Ramos (cell line): ENCODE measurements around the gene EBLN2.

Experiments used
- in situ Hi-C: fragments of 300-500 bp; cut with MboI; formaldehyde crosslinking; loops from one replicate; pipeline ENCODE4 v1.14.3; 2022; ENCODE audit warnings: low sequenced_read_pairs; ENCODE audit not compliant: unreplicated experiment

The EBLN2 gene

DNA sequence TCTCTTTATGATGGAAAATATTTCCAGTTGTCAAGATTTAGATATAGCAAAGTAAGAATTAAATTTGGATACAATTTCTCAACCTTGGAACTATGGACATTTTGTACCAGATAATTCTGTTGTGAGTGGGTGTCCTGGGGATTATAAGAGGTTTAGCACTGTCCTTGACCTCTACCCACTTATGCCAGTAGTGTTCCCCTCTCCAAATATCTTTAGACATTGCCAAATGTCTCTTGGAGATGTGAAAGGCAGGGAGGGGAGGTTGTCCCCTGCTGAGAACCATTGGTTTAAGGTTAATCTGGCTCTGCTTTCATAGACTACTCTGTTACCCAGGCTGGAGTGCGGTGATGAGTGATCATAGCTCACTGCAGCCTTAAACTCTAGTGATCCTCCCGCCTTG, at the start of gene EBLN2:
EBLN2 (plus strand) TSS at position 244 of the 400 bp plus-strand sequence. CDS start 423 bp downstream, outside the sequence.
- in situ Hi-C loops, result no loop called here

DNA sequence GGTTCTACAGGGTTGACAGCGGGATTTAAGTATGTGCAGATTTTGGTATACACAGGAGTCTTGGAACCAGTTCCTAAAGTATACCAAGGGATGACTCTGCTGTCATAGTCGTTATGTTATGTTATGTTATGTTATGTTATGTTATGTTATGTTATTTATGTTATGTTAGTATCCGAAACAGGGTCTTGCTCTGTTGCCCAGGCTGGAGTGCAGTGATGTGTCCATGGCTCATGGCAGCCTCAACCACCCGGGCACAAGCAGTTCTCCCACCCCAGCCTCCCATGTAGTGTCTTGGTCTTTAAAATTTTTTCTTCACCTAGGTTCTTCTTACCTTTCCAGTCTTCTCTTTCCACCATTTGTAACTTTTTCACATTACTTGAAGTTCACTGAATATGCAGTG, 43.2 kb upstream of the EBLN2 start:
- in situ Hi-C loops, result no loop called here

DNA sequence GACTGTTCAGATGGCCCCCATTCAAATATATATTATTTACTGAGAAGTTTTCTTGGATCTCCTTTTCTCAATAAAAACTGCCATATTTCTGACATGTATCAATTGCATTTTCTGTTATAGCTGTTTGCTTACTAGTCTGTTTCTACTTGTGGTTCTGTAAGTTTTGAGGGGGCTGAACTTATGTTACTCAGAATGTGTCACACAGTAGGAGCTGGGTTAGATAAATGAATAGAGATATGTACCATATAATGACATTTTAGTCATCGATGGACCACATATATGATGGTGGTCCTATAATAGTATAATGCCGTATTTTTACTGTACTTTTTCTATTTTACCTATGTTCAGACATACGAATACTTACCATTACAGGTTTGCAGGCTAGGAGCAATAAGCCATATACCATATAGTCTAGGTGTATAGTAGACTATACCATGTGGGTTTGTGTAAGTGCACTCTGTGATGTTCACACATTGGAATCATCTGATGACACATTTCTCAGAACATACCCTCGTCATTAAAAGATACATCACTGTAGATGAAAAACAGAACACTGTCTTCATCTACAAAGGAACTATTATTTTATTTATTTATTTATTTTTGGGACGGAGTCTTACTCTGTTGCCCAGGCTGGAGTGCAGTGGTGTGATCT, 42.5 kb upstream of the EBLN2 start:
- in situ Hi-C loops, result no loop called here

DNA sequence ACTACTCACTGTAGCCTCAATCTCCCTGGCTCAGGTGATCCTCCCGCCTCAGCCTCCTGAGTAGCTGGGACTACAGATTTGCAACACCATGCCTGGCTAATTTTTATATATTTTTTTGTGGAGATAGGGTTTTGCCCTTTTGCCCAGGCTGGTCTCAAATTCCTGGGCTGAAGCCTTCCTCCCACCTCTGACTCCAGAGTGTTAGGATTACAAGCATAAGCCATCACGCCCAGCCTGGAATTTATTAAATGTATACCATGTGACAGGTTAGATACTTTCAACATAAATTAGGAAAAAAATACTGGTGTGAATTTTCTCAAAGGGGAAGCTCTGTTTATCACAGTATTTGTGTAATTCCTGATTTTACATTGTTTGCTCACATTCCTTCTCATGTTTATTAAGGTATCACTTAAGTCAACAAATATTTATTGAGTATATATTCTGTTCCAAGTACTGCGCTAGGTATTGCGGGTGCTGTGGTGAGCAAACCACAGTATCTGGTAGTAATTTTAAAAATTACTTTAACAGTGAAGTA, 40.1 kb upstream of the EBLN2 start:
- in situ Hi-C loops, result no loop called here

DNA sequence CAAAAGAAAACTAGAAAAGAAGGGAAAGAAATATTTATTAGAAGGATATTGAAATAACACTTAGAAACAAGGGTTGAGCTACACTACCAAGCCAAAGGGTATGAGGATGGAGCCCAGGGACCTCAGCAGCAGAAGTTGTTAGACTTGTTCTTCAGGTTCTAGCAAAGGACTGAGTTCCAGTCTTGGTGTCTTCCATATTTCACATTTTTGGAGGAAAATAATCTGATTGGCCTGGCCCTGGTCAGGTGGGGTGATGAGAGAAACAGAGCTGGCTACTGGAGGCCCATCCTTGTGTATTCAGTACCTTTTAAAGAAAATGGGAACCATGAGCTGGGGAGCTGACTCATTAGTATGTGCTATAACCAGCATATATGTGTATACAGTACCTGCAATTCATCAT, 36.6 kb upstream of the EBLN2 start:
- in situ Hi-C loops, result no loop called here

DNA sequence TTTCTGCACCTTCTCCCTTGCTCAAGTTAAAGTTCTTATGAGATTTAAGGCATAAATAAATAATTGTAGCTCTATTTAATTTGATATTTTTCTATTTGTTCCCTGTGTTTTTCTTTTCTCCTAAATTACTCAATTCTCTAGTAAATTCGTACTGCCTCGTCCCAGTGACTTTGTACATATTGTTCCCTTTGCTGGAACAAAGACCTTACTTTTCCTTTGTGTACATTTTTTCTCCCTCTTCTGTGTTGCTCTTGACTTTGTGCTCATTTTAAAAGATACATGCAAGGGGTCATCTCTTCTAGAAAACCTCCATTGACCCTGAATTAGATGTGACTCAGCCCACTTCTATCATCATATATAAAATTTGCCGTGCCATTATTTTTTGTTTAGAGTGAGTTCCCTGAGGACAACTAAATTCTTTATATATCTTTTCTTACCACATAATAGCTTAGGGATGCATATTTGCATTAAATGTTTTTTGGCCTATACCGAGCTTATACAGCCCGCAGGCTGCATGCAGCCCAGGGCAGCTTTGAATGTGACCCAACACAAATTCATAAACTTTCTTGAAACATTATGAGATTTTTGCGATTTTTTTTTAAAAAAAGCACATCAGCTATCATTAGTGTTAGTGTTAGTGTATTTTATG, 35.2 kb upstream of the EBLN2 start:
- in situ Hi-C loops, result no loop called here

DNA sequence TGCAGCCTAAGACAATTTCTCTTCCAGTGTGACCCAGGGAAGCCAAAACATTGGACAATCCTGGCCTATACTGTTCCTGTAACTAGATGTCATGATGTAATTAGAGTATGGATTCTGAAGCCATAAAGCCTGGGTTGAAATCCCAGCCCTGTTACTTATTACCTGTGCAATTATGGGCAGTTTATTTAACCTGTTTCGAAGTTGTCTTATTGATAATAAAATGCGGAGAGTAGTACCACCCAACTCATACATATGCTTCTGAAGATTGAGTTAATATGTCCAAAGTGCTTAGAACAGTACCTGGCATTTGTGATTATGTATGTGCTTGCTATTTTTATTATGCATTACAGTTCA, 34.7 kb upstream of the EBLN2 start:
- in situ Hi-C loops, result no loop called here

DNA sequence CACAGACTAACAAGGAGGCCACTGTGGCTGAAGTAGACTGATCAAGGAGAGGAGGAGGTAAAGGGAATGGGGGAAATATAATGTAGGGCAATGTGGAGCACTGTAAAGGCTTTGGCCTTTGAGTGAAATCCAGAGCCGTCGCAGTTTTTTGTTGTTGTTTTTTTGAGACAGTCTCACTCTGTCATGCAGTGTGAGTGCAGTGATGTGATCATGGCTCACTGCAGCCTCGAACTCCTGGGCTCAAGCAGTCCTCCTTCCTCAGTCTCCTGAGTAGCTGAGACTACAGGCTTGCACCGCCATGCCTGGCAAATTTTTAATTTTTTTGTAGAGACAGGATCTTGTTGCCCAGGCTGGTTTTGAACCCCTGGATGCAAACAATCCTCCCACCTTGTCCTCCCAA, 32.7 kb upstream of the EBLN2 start:
- in situ Hi-C loops, result no loop called here

DNA sequence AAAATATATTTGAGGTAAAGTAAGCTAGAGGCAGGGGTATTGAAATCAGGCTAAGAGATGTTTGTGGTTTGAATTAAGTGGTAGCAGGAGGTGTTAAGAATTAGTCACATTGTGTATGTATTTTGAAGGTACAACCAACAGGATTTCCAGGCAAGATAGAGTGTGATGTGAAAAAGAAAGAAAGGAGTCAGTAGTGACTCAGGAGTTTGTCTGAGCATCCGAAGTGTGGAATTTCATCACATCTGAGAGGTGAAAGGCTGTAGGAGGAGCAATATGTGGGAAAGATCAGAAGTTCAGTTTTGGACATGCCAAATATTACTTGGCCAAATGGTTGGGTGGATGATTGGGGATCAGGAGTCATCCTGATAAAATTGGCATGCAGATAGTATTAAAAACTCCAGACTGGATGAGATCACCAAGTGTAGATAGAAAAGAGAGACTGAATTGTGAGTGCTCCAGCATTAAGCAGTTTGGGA, 32.1 kb upstream of the EBLN2 start:
- in situ Hi-C loops, result no loop called here

DNA sequence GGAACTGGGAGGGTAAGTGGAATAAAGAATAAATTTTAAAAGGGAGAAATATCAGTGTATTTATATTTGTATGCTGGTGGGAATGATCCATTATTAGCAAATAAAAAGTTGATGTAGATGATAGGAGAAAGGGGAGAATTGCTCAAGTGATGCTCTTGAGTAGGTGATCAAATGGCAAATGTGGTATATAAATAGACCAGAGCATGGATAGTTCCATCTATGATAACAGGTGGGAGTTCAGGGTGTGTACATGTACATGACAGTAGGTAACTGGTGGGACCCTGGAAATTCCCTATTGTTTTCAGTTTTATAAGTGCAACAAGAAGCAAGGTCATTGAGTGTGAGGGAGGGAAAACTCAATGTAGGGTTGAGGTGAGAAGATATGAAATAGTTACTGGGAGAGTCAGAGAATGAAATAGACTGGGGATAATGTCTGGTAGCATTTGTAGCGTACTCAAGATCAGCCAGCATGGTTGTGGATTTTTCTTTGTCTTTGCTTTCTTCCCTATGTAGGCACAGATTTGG, 31.3 kb upstream of the EBLN2 start:
- in situ Hi-C loops, result no loop called here

DNA sequence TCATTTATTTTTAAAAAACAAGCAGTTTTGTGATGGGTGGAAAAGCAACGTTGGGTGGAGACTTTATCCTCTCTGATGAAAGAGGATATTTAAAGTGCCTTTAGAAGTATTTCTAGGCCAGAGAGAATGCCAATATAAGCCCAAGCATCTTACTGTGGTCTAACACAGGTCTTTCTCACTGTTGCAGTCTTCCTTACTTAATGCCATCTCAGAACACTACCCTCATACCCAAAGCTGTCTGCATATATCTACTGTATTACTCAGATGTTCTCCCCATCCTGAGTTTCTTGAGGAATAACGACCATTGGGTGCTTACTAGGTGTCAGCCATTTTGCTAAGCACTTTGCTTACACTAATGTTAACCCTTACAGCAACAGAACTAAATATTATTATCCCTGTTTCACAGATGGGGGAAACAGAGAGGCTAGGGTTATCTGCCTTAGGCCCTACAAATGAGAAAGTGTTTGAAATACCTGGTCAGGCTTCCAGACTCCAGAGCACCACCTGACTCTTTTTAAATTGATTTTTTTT, 29.8 kb upstream of the EBLN2 start:
- in situ Hi-C loops, result no loop called here

DNA sequence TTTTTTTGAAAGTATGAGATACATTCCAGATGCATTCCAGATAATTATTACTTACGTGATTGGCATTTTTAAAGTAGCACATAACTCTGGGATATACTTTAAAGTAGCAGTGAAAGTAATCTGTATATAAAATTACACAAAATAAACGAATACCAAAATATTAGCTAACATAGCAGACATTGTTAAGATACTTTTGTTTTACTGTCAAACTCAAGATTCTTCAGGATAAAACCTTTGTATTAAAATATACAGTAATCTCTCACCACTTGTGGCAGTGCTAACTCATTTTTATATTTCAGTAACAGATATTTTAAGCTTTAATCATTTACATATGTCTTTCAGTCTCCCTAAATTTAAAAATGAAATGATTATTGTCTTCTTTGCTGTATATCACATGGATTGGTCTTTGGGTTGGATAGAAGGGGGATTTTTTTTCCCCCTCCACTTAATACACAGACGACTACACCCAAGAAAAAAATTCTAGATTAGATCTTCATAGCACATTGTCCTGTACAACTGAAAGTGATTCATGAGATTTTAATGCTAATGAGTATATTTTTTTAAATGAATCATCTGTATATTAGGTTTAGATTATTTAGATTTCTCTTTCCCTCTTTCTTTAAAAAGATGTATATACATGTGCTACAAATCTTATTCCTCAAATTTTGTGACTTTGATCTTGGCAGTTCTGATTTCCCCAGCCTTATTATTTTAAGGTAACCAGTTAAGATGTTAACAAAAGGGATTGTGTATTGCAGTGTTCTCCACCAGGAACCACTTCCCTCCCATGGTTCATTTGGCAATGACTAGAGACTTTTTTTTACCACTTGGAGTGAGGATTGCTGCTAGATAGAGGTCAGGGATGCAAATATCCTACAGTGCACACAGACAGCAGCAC, 24.5 kb upstream of the EBLN2 start:
- in situ Hi-C loops, result no loop called here

DNA sequence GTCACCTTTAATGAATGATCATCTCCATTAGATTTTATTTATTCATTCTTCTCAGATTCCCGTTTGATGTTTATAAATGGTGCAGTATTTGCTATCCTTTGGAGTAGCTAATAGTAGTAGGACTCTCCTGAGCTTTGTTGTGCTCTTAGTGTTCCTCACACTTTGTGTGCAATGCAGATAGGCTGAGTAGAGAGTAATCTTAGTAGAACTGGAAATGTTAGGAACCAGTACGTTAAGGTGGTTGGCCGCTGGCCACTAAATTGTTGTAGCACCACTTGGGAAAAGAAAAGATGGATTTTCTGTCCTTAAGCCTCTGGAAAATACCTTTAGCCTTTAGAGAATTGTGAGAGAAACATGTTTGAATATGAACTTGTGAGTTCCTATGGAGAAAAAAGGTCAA, 19.9 kb upstream of the EBLN2 start:
- in situ Hi-C loops, result no loop called here

DNA sequence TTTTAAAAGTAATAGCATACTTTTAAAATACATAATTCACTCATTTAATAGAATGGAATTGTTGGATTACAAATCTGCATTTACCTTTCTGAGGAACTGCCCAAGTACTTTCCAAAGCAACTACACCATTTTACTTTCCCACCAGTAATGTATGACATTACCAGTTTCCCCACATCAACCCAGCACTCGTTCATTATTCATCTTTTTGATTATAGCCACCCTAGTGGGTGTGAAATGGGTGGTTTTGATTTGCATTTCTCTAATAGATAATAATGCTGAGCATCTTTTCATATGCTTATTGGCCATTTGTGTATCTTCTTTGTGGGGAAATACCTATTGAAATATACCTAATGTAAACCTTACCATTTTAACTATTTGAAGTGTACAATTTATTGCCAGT, 18.0 kb upstream of the EBLN2 start:
- in situ Hi-C loops, result no loop called here

DNA sequence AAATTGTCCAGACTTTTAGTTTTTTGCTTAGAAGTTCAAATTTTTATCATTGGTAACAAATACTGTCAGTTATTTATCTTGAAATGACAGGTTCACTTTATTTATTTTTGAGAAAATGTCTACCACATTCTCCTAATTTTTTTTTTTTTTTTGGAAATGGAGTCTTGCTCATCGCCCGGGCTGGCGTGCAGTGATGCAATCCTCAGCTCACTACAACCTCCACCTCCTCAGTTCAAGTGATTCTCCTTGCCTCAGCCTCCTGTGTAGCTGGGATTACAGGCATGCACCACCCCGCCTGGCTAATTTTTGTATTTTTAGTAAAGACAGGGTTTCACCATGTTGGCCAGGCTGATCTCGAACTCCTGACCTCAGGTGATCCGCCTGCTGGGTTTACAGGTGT, 16.1 kb upstream of the EBLN2 start:
- in situ Hi-C loops, result no loop called here

DNA sequence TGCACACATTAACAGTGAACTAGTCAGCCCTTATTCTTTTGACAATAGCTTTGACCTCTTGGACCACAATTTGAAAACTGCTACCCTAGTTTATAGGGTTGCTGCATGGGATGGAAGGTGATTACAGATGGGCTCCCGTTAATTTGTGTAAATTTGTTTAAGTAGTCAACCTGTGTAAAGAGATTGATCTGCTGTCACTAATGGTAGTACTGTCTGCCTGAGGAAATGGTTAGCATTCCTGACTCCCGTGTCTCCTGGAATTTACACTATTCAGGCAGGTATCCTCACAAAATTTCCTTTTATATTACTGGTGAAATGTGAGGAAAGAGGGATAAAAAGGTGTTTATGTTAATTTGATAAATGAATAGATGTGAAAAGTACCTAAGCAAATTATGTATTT, 15.3 kb upstream of the EBLN2 start:
- in situ Hi-C loops, result no loop called here

DNA sequence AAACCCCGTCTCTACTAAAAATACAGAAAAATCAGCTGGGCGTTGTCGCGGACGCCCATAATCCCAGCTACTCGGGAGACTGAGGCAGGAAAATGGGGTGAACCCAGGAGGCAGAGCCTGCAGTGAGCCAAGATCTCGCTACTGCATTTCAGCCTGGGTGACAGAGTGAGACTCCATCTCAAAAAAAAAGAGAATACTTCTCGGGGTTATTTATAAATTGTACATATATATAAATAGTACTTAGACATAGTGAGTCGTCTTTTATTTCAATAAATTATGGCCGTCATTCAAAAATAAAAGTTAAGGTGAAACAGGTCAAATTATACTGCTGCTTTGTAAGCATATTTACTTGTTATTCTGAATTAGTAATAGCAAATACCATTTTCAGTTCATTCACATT, 12.1 kb upstream of the EBLN2 start:
- in situ Hi-C loops, result no loop called here

DNA sequence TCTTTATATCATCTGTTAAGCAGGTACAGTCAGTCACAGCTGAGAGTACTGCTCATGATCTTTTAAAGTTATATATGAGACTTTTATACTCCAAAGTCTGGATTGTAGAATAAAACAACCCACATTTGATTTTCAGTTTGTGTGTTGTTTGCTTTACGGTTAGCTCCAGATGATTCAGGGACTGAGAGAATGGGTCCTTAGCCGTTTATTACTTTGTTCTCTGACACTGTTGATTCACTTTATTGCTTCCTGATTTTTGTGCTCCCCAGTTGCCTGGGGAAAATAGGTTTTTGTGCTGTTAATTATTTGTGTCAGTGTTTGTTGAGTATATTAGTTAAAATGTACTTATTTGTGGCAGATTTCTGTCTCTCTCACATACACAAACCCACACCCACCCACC, 8.6 kb upstream of the EBLN2 start:
- in situ Hi-C loops, result no loop called here

DNA sequence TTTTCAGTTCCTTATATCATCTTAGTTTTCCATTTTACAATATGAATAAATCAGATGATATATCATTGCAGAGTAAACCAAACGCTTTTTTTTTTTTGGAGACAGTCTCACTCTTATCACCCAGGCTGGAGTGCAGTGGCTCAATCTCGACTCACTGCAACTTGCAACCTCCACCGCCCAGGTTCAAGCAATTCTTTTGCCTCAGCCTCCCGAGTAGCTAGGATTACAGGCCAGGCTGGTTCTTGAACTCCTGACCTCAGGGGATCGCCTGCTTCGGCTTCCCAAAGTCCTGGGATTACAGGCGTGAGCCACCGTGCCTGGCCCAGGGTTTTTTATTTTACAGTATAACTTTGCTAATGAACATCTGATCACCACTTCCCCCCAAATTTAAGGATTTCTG, 5.9 kb upstream of the EBLN2 start:
- in situ Hi-C loops, result no loop called here

DNA sequence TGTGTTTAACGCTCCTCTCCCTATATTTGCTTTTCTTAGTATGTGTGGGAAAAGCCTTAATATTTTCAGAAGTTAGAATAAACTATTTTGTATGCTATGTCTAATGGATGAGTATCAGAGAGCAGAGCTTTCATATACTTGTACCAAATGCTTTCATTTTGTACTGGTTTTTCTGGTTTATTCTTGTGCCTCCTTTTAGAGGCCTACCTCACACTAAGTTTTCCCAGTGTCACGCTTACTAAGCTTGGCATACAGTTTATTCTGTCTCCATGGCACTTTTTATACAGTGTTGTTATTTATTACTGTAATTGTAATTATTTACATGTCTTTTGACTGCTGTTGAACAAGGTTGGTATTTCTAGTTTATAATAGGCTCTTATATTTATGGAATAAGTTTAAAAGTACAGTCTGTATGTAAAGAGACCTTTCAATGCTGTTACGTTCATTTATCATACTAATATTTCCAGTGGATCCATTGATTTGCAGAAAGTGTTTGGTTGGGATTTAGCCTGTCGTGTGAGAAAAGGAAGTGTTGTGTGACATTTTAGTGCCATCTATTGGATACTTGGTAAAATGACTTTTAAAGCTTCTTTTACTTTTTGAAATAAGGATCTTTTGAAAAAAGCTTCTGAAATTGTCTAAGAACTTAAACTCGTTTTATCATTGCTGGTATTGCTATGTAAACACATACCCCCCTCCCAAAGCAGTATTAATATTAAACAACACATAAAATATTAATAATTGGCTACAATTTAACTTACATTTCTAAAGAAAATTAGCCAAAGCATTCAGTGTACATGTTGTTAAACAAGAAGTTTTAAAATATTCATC, 5.2 kb upstream of the EBLN2 start:
- in situ Hi-C loops, result no loop called here
